GM23338 (cell line): ENCODE measurements around the gene NTM. TPM values are rescaled to one million over a fixed set of nuclear protein-coding genes. Genes with fewer than 3 reads are reported as not detected.
A peak's percentile ranks its signal among the peaks of the same experiment; 100 is the strongest.

Experiments used
- ATAC-seq: fragments of 200-7000 bp; cut with Tn5 transposase; 3 replicates; pipeline ENCODE4 v1.9.1; 2020
- DNase-seq: peaks from one replicate; pipeline ENCODE4 v3.0.0-alpha.2; 2015; ENCODE audit warnings: low spot score
- H2AFZ ChIP-seq: fragments of 200-600 bp; sonication (generic); 2 replicates; pipeline ENCODE4 v1.8.0; 2016; ENCODE audit warnings: antibody characterized with exemption, mild to moderate bottlenecking, moderate library complexity
- H3F3A ChIP-seq: fragments of 200-600 bp; sonication (generic); replicated peaks from 2 replicates; pipeline ENCODE4 v1.8.0; 2017; ENCODE audit warnings: antibody characterized with exemption, mixed run types, low read depth
- H3K27ac ChIP-seq: fragments of 200-600 bp; sonication (generic); 2 replicates; pipeline ENCODE4 v1.6.1; 2016; ENCODE audit warnings: low read depth
- H3K27me3 ChIP-seq: fragments of 200-600 bp; sonication (generic); 2 replicates; pipeline ENCODE4 v1.8.0; 2016; ENCODE audit warnings: mild to moderate bottlenecking, mixed run types, moderate library complexity; ENCODE audit not compliant: insufficient read depth
- H3K36me3 ChIP-seq: fragments of 200-600 bp; sonication (generic); 2 replicates; pipeline ENCODE4 v1.8.0; 2016; ENCODE audit warnings: mild to moderate bottlenecking; ENCODE audit not compliant: insufficient read depth
- H3K4me1 ChIP-seq: fragments of 200-600 bp; sonication (generic); 2 replicates; pipeline ENCODE4 v1.8.0; 2016; ENCODE audit warnings: mild to moderate bottlenecking, moderate library complexity; ENCODE audit not compliant: insufficient read depth
- H3K4me2 ChIP-seq: fragments of 200-600 bp; sonication (generic); 2 replicates; pipeline ENCODE4 v1.7.1; 2017; ENCODE audit warnings: mixed run types
- H3K4me3 ChIP-seq: fragments of 200-600 bp; sonication (generic); 2 replicates; pipeline ENCODE4 v1.6.1; 2016; ENCODE audit warnings: mixed run types
- H3K79me2 ChIP-seq: fragments of 200-600 bp; sonication (generic); replicated peaks from 2 replicates; pipeline ENCODE4 v1.8.0; 2017; ENCODE audit warnings: mild to moderate bottlenecking; ENCODE audit not compliant: insufficient read depth
- H3K9me2 ChIP-seq: fragments of 200-600 bp; sonication (generic); 2 replicates; pipeline ENCODE4 v1.8.0; 2017; ENCODE audit not compliant: insufficient read depth
- H4K20me1 ChIP-seq: fragments of 200-600 bp; sonication (generic); replicated peaks from 2 replicates; pipeline ENCODE4 v1.8.0; 2017; ENCODE audit warnings: mild to moderate bottlenecking; ENCODE audit not compliant: insufficient read depth
- H3K27ac Mint-ChIP-seq: 2 replicates; pipeline ENCODE4 v1.8.0; 2020; ENCODE audit warnings: inconsistent platforms, mild to moderate bottlenecking, moderate library complexity, mixed read lengths
- H3K27me3 Mint-ChIP-seq: 3 replicates; pipeline ENCODE4 v1.8.0; 2022; ENCODE audit warnings: low read depth, mild to moderate bottlenecking, moderate library complexity, mixed read lengths, inconsistent platforms; ENCODE audit not compliant: insufficient read depth, poor library complexity
- H3K36me3 Mint-ChIP-seq: 3 replicates; pipeline ENCODE4 v1.8.0; 2021; ENCODE audit warnings: low read depth, mild to moderate bottlenecking, inconsistent platforms, moderate library complexity, mixed read lengths
- H3K4me1 Mint-ChIP-seq: 3 replicates; pipeline ENCODE4 v1.8.0; 2020; ENCODE audit warnings: mild to moderate bottlenecking, inconsistent platforms, mixed read lengths
- H3K4me3 Mint-ChIP-seq: 3 replicates; pipeline ENCODE4 v1.8.0; 2021; ENCODE audit warnings: moderate library complexity, mild to moderate bottlenecking, inconsistent platforms, mixed read lengths
- H3K9me3 Mint-ChIP-seq: 3 replicates; pipeline ENCODE4 v1.8.0; 2020; ENCODE audit warnings: moderate library complexity, mild to moderate bottlenecking, inconsistent platforms, mixed read lengths
- CREB1 ChIP-seq: fragments of 250-450 bp; sonication (Bioruptor Pico); IDR thresholded peaks from 2 replicates; pipeline ENCODE4 v1.5.0; 2020; ENCODE audit warnings: low read depth, mild to moderate bottlenecking, moderate library complexity
- EZH2 ChIP-seq: fragments of 200-600 bp; sonication (generic); IDR thresholded peaks from one replicate; pipeline ENCODE4 v1.8.0; 2017; ENCODE audit warnings: antibody characterized with exemption, mild to moderate bottlenecking, low read depth; ENCODE audit not compliant: unreplicated experiment
- EZH2phosphoT487 ChIP-seq: fragments of 200-600 bp; sonication (generic); IDR thresholded peaks from one replicate; pipeline ENCODE4 v1.8.1; 2018; ENCODE audit warnings: antibody characterized with exemption; ENCODE audit not compliant: unreplicated experiment
- NANOG ChIP-seq: IDR thresholded peaks from 2 replicates; pipeline ENCODE4 v1.6.1; 2016; ENCODE audit warnings: antibody characterized with exemption, borderline replicate concordance
- POLR2AphosphoS5 ChIP-seq: IDR thresholded peaks from 2 replicates; pipeline ENCODE4 v1.6.1; 2016; ENCODE audit warnings: antibody characterized with exemption, low read depth
- REST ChIP-seq: IDR thresholded peaks from one replicate; pipeline ENCODE4 v1.6.1; 2018; ENCODE audit warnings: antibody characterized with exemption; ENCODE audit not compliant: unreplicated experiment
- ZNF114 ChIP-seq: fragments of 250-450 bp; sonication (Bioruptor Pico); IDR thresholded peaks from 2 replicates; pipeline ENCODE4 v1.5.0; 2020; ENCODE audit warnings: mild to moderate bottlenecking, moderate library complexity
- ZNF331 ChIP-seq: fragments of 250-450 bp; sonication (Bioruptor Pico); IDR thresholded peaks from 2 replicates; pipeline ENCODE4 v1.5.0; 2020; ENCODE audit warnings: low read depth, mild to moderate bottlenecking, moderate library complexity
- polyA plus RNA-seq: library from polyadenylated mRNA; unstranded; fragments of >200 nt; fragmentation: Nextera tagmentation; extraction: Ambion mirVana; gene quantifications from 2 replicates; pipeline ENCODE4 v1.2.1, GENCODE V29; 2016
- total RNA-seq: library from RNA; depleted of rRNA; stranded (reverse); fragments of >200 nt; shearing (Covaris generic); gene quantifications from 2 replicates; pipeline ENCODE4 v1.2.3, GENCODE V29; 2014
- TF ChIP-seq, protein P1 (sequence below), 2 experiments: fragments of 200-600 bp in 1 of 2; sonication (generic) in 1 of 2; conservative IDR thresholded peaks; 2 replicates each; pipeline versions ENCODE4 v1.5.1 to v1.6.1; 2016 to 2017; ENCODE audit warnings: antibody characterized with exemption in 2 of 2, low read depth in 2 of 2, mild to moderate bottlenecking in 2 of 2, moderate library complexity in 1 of 2

The NTM gene
- total and polyA plus RNA-seq, 2 experiments from 2014 or later = 10.6 to 14.6 TPM

DNA sequence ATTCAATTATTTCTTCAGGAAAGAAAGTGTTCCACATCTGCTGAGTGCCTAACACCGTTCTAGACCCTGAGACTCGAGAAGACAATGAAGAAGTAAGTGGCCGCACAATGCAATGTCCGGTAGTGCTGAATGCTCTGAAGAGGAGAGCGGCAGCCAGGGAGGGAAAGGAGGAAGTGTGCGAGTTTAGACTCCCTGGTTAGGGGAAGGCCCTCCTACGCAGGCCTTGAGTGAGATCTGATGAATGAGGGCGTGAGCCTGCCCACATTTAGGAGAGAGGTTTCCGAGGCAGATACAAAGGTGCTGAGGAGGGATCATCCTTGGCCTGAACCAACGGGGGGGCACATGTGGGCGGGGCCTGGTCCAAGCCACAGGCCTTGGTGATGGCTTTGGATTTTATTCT is 558.6 kb downstream of the NTM start (continued):
- TF ChIP-seq EZH2 = no peak
- TF ChIP-seq EZH2phosphoT487 = no peak
- TF ChIP-seq POLR2AphosphoS5 = no peak
- TF ChIP-seq, protein P1, sequence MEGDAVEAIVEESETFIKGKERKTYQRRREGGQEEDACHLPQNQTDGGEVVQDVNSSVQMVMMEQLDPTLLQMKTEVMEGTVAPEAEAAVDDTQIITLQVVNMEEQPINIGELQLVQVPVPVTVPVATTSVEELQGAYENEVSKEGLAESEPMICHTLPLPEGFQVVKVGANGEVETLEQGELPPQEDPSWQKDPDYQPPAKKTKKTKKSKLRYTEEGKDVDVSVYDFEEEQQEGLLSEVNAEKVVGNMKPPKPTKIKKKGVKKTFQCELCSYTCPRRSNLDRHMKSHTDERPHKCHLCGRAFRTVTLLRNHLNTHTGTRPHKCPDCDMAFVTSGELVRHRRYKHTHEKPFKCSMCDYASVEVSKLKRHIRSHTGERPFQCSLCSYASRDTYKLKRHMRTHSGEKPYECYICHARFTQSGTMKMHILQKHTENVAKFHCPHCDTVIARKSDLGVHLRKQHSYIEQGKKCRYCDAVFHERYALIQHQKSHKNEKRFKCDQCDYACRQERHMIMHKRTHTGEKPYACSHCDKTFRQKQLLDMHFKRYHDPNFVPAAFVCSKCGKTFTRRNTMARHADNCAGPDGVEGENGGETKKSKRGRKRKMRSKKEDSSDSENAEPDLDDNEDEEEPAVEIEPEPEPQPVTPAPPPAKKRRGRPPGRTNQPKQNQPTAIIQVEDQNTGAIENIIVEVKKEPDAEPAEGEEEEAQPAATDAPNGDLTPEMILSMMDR (conservative IDR thresholded peaks at IDR 0.05; ENCODE audit: low read depth in 2 of 2) = no peak
- TF ChIP-seq CREB1 = no peak
- no peak for TF ChIP-seq ZNF331 (CRISPR knock-in tag)
- no peak for TF ChIP-seq REST
- no peak for TF ChIP-seq ZNF114 (CRISPR knock-in tag)

DNA sequence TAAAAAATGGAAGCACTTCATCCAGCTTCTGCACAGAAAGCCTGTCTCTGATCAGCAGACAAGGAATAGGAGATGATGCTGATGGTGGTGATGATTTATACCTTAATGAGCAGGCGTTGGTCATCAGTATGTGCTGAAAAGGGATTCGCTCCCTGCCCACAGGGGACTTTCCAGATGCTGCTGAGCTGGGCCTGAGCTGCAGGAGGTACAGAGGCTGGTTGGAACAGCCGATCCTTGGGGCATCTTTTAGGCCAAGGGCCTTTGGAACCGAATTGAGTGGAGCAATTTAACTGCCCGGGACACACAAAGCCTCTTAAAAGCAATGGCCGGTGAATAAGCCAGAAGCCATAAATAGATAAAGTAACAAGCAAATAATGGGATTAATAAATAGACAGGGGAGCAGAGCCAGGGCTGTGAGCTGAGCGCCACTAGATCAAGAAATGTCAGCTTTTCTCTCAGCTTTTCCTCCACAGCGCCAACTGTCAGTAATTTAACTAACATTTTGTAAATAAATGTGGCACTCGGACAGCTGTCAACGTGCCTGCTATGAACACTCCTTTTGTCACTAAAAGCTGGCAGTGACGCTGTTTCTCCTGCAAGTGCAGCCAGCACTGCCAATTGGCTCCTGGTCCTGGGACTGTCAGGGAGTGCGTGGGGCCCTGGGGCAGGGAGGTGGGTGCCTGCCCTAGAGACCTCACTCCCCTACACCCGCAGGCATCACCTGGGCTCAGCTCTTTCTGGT is 562.3 kb downstream of the NTM start:
- H3F3A ChIP-seq = no peaks in the 10 kb centered on the region
- H3K4me3 ChIP-seq = no peak overlapping the region
- H3K27ac Mint-ChIP-seq = no peak overlapping the region
- H3K27me3 Mint-ChIP-seq = peaks cover 1% of the 10 kb centered on the region
- no peaks in the 10 kb centered on the region for H3K27me3 ChIP-seq
- H3K79me2 ChIP-seq = no peaks in the 10 kb centered on the region
- peak; percentile 44 for ATAC-seq
- H3K27ac ChIP-seq = no peak overlapping the region
- H3K4me3 Mint-ChIP-seq = no peak overlapping the region
- H3K36me3 Mint-ChIP-seq = no peaks in the 10 kb centered on the region
- 0 out of 2 replicates have a peak, but pooled peaks cover 4% of the 10 kb centered on the region for H3K4me1 ChIP-seq
- no peak overlapping the region for H2AFZ ChIP-seq
- H3K9me3 Mint-ChIP-seq = no peaks in the 10 kb centered on the region
- H3K36me3 ChIP-seq = no peaks in the 10 kb centered on the region
- no peaks in the 10 kb centered on the region for H3K9me2 ChIP-seq
- no peaks in the 10 kb centered on the region; the same call in none of the 2 replicates for H4K20me1 ChIP-seq
- no peak for TF ChIP-seq NANOG
- TF ChIP-seq EZH2phosphoT487 = no peak
- DNase-seq = no peak
- no peak overlapping the region for H3K4me2 ChIP-seq
- H3K4me1 Mint-ChIP-seq = peaks cover 9% of the 10 kb centered on the region
